ENCODE results near the gene ALPK1.

The ALPK1 gene

GRCh38 chr4:112327965-112328733 lies 31.0 kb downstream of the ALPK1 start:
- peak in 1 of 58 donors; percentile 39 for DNase-seq

- no peak for DNase-seq
Measured at GRCh38 chr4:112328734-112329130, 31.6 kb downstream of the ALPK1 start.

GRCh38 chr4:112329672-112330375 lies 32.7 kb downstream of the ALPK1 start:
- no peak for DNase-seq

GRCh38 chr4:112330921-112331320 lies 33.8 kb downstream of the ALPK1 start:
- no peak for DNase-seq

GRCh38 chr4:112332398-112332797 lies 35.2 kb downstream of the ALPK1 start:
- DNase-seq = no peak

GRCh38 chr4:112340023-112340422 lies 42.9 kb downstream of the ALPK1 start:
- DNase-seq = no peak

GRCh38 chr4:112341033-112341432 lies 43.9 kb downstream of the ALPK1 start:
- DNase-seq = no peak

GRCh38 chr4:112343330-112344080 lies 46.3 kb downstream of the ALPK1 start:
- DNase-seq = no peak

GRCh38 chr4:112348488-112349158 lies 51.5 kb downstream of the ALPK1 start:
- DNase-seq = peak in 53 of 58 donors; percentile 4 to 75 (median 42)

- no peak for DNase-seq
Measured at GRCh38 chr4:112352736-112353135, 55.6 kb downstream of the ALPK1 start.

GRCh38 chr4:112355662-112356061 lies 58.5 kb downstream of the ALPK1 start:
- DNase-seq = no peak

GRCh38 chr4:112357453-112357852 lies 60.3 kb downstream of the ALPK1 start:
- DNase-seq = no peak

- DNase-seq = no peak
Measured at GRCh38 chr4:112357897-112358296, 60.7 kb downstream of the ALPK1 start.

GRCh38 chr4:112358415-112358814 lies 61.2 kb downstream of the ALPK1 start:
- no peak for DNase-seq

- no peak for DNase-seq
Measured at GRCh38 chr4:112358952-112359749, 62.0 kb downstream of the ALPK1 start.

- no peak for DNase-seq
Measured at GRCh38 chr4:112361181-112361791, 64.1 kb downstream of the ALPK1 start.

- DNase-seq = no peak
Measured at GRCh38 chr4:112370466-112370865, 73.3 kb downstream of the ALPK1 start.

GRCh38 chr4:112371361-112371760 lies 74.2 kb downstream of the ALPK1 start:
- no peak for DNase-seq

GRCh38 chr4:112374850-112375249 lies 77.7 kb downstream of the ALPK1 start:
- DNase-seq = no peak

GRCh38 chr4:112377171-112377570 lies 80.0 kb downstream of the ALPK1 start:
- no peak for DNase-seq

Measured in anterior cingulate cortex (tissue), 58 donors.